GM18502 (cell line): Measurements from ENCODE around the gene CNTNAP3.
"Not testable (repeated sequence)": the region's sequence is repeated elsewhere in the genome, so short reads cannot be mapped to it uniquely, and the experiment has no call there.

ENCODE experiments used
- ATAC-seq: cut with Tn5 transposase; IDR thresholded peaks from one replicate; pipeline ENCODE4 v1.9.1; 2021; ENCODE audit warnings: mild to moderate bottlenecking; ENCODE audit not compliant: unreplicated experiment, poor library complexity

The CNTNAP3 gene

DNA sequence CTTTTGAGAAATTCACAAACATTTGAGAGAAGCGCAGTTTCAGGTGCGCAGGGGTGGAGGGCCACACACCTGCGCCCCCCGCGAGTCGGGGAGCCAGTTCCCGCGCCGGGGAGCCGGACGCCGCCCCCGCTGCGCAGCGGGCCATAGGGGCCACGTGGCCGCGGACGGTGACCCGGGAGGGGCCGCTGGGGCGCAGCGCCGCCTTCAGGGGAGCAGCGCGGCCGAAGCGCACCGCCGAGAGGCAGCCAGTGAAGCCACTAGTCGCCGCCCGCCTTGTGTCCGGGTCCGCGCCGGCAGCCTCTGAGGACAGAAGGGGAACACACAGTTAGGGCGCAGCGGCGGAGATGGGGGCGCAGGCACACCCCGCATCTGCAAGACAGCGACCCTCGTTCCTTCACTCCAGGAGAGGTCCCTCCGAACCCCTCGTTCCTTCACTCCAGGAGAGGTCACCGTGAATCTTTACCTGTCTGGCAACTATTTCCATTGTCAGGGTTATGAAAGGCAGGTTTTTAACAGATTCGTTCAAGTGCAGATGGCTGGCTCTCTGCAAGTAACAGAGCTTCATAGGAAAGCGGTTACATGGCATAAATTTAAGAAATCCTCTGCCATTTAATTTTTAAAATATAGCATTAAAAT lies 209.2 kb downstream of the CNTNAP3 start:
- ATAC-seq: not testable (repeated sequence)

DNA sequence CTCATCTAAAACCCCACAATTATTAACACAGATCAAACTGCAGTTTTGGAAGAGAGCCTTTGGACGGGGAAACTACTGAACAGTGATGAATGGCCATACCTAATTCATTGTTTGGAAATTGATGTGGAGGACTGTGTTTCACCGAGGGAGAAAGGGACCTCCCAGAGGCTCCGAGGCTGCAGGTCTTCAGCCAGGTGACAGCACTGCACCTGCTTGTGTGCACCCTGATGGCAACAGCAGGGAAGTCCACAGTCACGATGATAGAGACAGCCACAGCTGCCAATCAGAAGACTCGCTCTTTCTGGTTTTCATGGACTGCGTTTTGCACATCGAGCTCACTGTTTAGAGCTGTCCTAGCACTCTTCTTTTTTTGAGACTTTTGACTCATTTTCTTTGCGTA lies 214.4 kb downstream of the CNTNAP3 start:
- ATAC-seq: not testable (repeated sequence)

DNA sequence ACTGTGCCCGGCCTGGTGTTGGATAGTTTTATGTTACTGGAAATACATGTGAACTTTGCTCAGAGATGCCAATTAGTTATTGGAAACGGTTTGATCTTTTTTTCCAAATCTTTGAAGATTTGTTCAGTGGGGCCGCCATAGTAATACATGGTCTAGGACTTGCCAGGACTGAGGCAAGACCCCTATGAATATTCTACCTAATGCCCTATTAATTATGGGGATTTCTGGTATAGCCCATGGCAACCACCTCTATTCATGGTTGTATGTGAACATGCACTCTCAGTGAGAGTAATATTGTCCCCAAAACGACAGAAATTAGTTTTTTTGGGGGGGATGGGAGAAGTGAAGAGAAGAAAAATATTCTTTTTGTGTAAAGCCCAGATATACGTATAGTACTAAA lies 220.3 kb downstream of the CNTNAP3 start:
- not testable (repeated sequence) for ATAC-seq

DNA sequence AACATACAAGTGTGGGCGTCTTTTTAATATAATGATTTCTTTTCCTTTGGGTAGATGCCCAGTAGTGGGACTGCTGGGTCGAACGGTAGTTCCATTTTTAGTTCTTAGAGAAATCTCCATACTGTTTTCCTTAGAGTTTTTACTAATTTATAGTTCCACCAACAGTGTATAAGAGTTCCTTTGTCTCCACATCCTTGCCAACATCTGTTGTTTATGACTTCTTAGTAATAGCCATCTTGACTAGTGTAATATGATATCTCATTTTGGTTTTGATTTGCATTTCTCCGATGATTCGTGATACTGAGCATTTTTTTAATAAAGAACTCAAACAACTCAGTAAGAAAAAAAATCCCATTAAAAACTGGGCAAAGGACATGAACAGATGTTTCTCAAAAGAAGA lies 225.0 kb downstream of the CNTNAP3 start:
- not testable (repeated sequence) for ATAC-seq

DNA sequence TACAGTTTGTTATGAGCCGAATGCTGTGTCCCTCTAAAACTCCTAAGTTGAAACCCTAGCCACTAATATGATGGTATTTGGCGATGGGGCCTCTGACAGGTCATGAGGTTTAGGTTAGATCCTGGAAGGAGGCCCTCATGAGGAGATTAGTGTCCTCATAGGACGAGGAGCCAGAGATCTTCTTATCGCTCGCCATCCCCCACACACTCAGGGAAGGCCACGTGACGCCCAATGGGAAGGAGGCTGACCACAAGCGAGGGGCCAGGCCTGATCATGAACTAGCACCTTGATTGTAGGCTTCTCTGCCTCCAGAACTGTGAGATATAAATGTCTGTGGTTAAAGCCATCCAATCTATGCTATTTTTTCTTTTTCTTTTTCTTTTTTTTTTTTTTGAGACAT lies 233.5 kb downstream of the CNTNAP3 start:
- not testable (repeated sequence) for ATAC-seq

DNA sequence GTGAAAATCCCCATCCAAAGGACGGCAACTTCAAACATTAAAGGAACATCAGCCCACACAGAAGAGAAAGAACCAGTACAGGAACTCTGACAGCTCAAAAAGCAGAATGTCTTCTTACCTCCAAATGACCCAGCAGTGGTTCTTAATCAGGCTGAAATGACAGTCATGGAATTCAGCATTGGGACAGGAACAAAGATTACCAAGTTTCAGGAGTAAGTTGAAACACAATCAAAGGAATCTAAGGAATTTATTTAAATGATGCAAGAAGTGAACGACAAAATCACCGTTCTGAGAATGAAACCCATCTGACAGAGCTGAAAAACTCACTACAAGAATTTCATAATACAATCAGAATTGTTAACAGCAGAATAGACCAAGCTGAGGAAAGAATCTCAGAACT lies 241.1 kb downstream of the CNTNAP3 start:
- ATAC-seq: not testable (repeated sequence)

DNA sequence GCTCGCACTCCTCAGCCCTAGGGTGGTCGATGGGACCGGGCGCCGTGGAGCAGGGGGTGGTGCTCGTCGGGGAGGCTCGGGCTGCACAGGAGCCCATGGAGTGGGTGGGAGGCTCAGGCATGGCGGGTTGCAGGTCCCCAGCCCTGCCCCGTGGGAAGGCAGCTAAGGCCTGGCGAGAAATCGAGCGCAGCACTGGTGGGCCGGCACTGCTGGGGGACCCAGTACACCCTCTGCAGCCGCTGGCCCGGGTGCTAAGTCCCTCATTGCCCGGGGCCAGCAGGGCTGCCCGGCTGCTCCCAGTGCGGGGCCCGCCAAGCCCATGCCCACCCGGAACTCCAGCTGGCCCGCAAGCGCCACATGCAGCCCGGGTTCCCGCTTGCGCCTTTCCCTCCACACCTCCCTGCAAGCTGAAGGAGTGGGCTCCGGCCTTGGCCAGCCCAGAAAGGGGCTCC lies 245.6 kb downstream of the CNTNAP3 start:
- ATAC-seq: not testable (repeated sequence)

DNA sequence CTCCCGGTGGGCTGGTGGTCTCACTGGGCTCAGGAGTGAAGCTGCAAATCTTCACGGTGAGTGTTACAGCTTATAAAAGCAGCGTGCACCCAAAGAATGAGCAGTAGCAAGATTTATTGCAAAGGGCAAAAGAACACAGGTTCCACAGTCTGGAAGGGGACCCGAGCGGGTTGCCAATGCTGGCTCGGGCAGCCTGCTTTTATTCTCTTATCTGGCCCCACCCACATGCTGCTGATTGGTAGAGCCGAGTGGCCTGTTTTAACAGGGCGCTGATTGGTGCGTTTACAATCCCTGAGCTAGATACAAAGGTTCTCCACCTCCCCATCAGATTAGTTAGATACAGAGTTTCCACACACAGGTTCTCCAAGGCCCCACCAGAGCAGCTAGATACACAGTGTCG lies 246.2 kb downstream of the CNTNAP3 start:
- ATAC-seq: not testable (repeated sequence)

DNA sequence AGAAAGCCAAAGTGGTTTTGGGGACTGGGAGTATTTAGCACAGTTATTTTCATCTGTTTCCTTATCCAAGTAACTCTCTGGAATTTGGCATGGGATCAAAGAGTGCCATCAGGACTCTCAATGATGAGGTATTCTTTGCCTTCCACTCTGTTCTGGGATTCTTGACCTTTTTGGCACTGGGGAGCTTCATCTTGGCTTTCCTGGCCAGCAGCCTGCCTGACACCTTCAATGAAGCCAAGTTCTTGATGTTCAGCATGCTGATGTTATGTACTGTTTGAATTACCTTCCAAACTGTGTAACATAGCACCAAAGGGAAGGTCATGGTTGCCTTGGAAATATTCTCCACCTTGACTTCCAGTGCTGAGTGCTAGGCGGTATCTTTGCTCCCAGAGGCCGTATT lies 248.8 kb downstream of the CNTNAP3 start:
- ATAC-seq: not testable (repeated sequence)

DNA sequence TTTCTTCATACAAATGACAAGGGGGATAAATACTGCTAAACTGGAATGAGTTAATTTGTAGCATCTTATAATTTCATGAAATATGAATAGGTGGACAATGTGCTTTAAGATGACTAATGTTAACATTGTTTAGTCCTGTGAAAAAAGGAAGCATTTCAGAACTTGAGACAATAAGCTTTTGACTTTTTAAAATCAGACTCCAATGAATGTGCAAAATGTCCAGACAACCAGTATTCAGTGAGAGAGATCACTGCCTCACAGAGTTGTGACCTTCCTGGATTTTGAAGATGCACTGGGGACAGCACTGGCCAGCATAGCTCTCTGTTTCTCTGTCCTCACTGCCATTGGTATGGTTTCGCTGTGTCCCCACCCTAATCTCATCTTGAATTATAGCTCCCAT lies 249.7 kb downstream of the CNTNAP3 start:
- not testable (repeated sequence) for ATAC-seq

DNA sequence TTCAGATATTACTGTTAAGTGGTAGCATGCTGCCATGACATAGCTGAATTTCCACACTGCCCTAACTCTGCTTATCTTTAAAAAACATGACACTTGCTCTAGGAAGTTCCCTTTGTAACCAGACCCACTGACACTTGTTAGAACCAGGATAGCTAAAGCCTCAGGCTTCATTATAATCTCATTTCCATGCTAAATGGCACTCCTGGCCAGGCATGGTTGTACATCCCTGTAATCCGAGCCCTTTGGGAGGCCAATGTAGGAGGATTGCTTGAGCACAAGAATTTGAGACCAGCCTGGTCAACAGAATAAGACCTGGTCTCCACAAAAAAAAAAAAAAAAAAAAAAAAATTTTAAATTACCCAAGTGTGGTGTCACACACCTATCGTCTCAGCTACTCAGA lies 254.1 kb downstream of the CNTNAP3 start:
- not testable (repeated sequence) for ATAC-seq

DNA sequence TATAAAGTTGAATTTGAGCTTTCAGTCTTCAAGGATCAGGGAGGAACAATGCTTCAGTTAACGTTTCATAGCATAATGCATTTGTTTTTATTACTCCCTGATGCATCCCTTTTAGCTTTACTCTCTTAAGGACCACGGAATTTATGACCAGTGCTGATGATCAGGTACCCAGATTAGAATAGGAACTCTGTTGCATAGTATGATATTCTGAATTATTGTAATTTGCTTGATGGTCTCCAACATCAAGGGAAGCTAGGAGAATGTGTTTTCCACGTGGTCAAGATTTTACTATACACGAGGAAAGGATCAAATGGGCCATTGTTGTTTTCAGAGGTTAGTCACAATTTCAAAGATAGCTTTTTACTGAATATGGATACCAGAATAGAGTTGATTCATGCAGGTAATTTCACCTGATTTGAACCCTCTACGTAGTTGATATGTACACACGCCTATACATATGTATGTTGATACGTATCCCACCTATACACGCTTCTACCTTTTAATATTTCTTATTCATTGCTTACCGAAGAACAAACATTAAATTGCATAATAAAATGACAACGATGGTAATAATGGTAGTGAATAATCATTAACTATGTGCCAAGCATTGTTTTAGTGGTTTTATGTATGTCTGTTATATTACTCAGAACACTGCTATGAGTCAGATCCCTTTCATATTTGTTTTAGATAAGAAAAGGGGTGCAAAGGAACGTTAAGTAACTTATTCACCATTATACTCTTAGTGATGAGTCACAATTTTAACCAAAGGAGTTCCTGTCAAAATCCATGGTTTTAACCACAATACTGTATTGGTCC lies 257.6 kb downstream of the CNTNAP3 start:
- ATAC-seq: peak; percentile 49

DNA sequence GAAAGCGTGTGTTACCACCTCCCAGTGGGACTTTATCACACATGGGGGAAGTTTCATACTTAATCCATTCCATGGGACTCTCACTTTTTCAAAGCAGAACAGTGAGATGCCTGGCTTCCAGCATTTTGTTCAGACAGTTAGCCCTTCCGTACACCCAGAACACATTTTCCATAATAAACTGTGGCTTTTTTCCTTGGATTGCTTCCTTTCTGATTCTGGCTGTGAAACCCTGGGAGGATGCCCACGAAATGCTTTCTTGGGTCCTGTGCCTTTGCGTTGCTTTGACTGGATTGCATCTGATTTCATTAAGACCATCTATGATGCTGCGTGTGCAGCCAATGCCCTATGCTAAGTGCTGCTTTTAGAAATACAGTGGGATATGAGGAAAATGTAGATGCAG lies 259.1 kb downstream of the CNTNAP3 start:
- not testable (repeated sequence) for ATAC-seq

DNA sequence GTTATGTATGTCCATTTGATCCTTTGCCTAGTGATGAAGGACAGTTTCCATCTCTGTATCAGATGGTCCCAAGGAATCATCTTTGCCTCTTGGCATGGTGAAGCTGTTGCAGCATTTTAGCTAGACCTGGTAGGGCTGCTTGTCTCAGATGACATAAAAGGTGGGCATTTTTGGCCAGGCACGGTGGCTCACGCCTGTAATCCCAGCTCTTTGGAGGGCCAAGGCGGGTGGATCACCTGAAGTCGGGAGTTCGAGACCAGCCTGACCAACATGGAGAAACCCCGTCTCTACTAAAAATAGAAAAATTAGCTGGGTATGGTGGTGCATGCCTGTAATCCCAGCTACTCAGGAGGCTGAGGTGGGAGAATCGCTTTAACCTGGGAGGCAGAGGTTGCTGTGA lies 259.8 kb downstream of the CNTNAP3 start:
- not testable (repeated sequence) for ATAC-seq

DNA sequence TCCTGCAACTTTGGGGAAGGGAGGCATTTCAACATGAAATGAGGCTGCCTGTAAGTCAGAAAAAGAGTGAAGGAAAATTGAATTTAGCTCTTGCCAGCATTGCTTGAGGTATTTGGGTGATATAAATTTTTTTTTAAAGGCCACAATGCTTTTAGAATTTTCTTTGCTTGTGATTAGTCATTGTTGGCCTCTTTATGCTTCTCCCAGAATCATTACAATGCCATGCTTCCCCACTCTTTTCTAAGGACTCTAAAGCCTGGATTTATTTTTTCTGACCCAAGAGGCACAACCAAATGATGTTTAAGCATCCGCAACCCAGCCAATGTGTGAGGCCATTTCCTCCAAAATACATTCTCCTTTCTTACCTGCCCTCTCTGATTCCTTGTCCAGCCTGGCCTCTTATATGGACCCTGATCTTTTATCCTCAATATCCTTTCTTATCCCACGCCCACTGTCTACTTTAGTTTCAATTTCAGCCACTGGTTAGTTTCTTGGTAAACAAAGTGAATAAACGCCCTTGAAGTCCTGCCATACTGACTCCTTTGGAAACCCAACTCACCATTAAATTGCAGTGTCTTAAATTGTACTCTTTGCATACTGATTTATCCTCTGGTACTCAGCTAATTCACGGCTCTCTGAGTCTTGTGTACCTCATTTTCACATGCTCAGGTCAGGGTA lies 261.9 kb downstream of the CNTNAP3 start:
- not testable (repeated sequence) for ATAC-seq
